GM12873 (cell line): ENCODE results near the gene SLC39A1.

Experiments
- TF ChIP-seq, protein P1 (sequence below): IDR thresholded peaks from 2 replicates; pipeline ENCODE4 v1.5.1; 2012; ENCODE audit warnings: low read depth, mild to moderate bottlenecking, moderate library complexity, low read length, control low read depth; ENCODE audit not compliant: insufficient read depth; ENCODE audit errors: missing control alignments

SLC39A1 gene

DNA sequence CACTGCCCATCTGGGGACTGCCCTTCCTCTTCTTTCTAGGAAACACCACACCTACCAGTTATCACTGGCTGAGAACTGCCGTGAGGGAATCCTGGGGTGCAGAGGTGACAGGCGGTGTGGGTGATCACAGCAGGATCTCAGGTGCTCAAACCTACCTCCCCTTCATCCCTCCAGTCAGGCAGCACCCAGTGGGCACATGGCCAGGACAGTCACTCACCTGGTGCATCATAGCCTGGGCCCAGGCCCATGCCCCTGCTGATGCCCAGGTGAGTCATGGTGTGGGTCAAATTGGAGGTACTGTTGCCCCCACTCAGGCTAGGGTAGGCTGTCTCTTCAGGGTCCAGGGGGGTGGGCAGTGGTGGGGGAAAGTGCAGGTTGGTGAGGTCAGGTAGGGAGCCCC, 11.5 kb downstream of the SLC39A1 start:
- TF ChIP-seq, protein P1, sequence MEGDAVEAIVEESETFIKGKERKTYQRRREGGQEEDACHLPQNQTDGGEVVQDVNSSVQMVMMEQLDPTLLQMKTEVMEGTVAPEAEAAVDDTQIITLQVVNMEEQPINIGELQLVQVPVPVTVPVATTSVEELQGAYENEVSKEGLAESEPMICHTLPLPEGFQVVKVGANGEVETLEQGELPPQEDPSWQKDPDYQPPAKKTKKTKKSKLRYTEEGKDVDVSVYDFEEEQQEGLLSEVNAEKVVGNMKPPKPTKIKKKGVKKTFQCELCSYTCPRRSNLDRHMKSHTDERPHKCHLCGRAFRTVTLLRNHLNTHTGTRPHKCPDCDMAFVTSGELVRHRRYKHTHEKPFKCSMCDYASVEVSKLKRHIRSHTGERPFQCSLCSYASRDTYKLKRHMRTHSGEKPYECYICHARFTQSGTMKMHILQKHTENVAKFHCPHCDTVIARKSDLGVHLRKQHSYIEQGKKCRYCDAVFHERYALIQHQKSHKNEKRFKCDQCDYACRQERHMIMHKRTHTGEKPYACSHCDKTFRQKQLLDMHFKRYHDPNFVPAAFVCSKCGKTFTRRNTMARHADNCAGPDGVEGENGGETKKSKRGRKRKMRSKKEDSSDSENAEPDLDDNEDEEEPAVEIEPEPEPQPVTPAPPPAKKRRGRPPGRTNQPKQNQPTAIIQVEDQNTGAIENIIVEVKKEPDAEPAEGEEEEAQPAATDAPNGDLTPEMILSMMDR = no peak

DNA sequence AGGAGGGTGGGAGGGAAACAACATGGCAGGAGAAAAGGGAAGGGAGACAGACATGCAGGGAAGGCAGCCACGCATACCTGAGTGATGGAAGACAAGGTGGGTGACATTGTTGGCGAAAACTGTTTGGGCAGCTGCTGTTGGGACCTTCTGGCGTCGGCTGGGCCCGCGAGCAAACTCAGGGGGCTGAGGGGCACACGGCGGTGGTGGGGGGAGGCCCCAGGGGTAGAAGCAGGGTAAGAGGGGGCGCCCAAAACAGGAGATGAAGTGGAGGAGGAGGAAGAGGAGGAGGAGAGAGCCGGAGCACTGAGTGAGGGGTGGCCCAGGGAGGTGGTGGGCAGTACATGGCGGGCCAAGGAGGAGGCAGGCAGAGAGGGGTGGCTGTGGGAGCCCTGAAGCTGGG, 12.2 kb downstream of the SLC39A1 start:
- TF ChIP-seq, protein P1 = no peak

DNA sequence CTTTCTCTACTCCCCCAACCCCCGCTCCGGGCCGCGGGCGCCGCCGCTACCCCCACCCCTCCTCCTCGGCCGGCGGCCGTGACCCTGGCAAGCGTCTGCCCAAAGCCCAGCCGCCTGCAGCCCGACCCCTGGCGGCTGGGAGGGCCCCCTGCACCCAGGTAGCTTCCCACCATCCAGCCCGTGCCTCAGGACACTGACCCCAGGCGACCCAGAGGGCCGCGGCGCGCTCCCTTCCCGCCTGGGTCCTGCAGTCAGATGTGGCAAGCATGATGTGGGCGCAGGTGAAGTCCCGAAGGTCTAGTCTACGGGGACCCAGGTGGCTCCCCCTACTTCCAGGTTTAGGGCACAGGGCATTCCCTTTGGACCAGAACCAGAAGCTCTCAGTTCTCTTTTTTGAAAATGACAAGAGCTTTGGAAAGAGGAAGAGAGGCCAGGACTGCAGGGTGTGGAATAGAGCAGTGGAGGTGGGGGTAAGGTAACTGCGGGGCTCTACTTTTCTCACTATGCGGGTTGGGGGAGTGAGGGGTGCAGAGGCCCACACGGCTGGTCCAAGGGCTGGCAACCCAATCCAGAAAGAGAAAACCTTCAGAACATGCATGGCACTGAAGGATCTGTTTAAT, 16.6 kb downstream of the SLC39A1 start, which contains the start of gene DENND4B:
Gene DENND4B (minus strand): TSS at position 97 of the 620 bp plus-strand sequence. CDS start 2,344 bp downstream, outside the sequence.
- TF ChIP-seq, protein P1 = peak; percentile 85

DNA sequence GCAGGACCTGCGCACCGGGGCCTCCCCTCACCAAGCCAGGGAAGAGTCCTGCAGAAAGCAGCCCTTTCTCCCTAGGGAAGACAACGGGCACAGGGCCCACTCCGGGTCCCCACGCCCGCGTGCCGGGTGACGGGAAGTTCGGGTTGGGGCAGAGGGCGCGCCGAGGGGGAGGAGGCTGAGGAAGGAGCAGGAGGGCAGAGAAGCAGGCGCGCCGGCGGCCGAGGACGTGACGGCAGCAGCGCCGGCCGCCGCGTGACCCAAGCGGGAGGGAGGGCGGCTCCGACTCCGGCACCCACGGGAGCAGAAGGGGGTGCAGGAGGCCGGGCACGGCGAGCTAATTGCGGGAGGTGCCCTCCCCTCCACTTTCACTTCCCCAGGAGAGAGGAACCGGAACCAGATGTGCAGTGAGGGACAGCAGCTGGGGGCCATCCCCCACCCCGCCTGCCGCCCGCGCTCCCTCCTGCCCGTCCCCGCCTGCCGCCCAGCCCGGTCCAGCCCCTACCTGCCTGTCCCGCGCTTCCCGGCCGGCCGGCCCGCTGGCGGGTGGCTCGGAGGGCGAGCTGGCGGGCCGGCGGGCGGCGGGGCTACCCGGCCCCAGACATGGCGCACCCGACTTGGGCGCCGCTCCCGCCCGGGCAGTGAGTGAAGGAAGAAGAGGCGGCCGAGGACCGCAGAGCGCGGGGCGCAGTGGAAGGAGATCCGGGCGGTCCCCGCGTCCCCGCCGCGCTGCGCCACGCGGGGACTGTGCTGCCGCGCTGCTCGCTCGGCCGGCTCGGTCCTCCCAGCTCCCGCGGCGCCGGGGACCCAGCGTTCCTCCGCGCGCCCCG, 17.3 kb downstream of the SLC39A1 start:
- TF ChIP-seq, protein P1 = no peak

DNA sequence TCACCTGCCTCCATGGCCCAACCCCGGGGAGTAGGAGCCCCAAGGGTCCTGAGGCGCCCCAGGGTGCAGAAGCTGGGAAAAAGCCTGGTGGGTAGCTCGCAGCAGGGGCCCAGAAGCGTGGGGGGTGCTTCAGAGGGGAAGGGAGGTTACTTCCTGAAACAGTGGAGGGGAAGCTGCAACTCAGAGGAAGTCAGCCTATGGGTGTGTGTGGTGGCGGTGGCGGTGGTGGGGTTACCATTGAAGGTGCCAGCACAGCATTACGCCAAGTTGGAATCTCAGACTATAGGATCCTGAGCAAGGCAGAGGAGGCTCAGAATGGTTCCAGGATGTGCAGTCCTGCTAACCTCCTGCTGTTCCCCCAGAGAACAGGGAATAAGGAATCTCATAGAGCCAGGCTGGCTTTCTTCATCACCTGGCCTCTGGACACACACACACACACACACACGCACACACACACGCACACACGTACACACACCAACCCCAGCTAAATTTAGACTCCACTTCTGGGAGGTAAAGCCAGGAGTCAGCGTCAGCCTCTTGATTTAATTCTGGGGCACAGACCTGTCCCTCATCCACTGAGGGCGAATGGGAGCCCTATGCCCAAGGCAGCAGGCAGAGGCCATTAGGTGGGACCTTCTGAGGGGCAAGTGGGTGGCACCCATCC, 18.1 kb downstream of the SLC39A1 start:
- TF ChIP-seq, protein P1 = no peak

DNA sequence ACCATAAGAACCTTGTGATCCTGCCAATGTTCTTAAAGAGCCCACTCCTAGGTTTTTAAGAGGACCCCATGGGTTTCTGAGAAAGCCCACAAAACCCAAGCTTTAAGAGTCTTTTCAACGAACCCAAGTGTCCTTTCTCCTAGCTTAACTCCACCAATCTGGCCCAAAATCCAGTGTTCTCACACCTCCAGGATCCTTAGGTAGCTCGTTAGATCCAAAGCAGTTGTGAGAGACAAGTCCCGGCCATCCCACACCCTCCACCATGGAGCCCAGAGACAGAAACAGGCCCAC, 18.6 kb downstream of the SLC39A1 start:
- TF ChIP-seq, protein P1 = no peak
